Ovary (tissue), 10 donors: ENCODE results near the gene IGFLR1. TPM values are rescaled to one million over a fixed set of nuclear protein-coding genes. Genes with fewer than 3 reads are reported as not detected.

Experiments
- DNase-seq, 5 donors: peaks; one replicate each; pipeline ENCODE4 v3.0.0-alpha.2; 2019 to 2020
- H3K27ac ChIP-seq, 2 donors: fragments of 200-600 bp; one replicate each; pipeline versions ENCODE4 v1.5.1 to v1.8.0; 2019 to 2022
- H3K27me3 ChIP-seq: fragments of 200-600 bp; one replicate; pipeline ENCODE4 v1.8.0; 2022
- H3K36me3 ChIP-seq: fragments of 200-600 bp; sonication (generic); one replicate; pipeline ENCODE4 v1.5.1; 2019
- H3K4me1 ChIP-seq: one replicate; pipeline ENCODE4 v1.8.1; 2013; ENCODE audit warnings: mild to moderate bottlenecking, moderate library complexity; ENCODE audit not compliant: insufficient read depth
- H3K4me3 ChIP-seq: fragments of 200-600 bp; sonication (generic); one replicate; pipeline ENCODE4 v1.5.1; 2017
- H3K9me3 ChIP-seq, 2 donors: fragments of 200-600 bp in 1 of 2; sonication (generic) in 1 of 2; one replicate each; pipeline versions ENCODE4 v1.5.1 to v1.8.1; 2013 to 2019; ENCODE audit warnings: mild to moderate bottlenecking in 1 of 2, moderate library complexity in 1 of 2
- CTCF ChIP-seq, 3 donors: fragments of 450-650 bp in 2 of 3; fragments of 200-600 bp in 1 of 3; IDR thresholded peaks; one replicate each; pipeline versions ENCODE4 v1.5.1 to v1.8.0; 2016 to 2022; ENCODE audit warnings: antibody characterized with exemption in 3 of 3, mild to moderate bottlenecking in 1 of 3
- EP300 ChIP-seq: sonication (generic); formaldehyde crosslinking; IDR thresholded peaks from one replicate; pipeline ENCODE4 v1.6.1; 2017; ENCODE audit warnings: antibody characterized with exemption
- POLR2A ChIP-seq: fragments of 450-650 bp; IDR thresholded peaks from one replicate; pipeline ENCODE4 v1.6.1; 2017; ENCODE audit warnings: antibody characterized with exemption, mild to moderate bottlenecking, moderate library complexity
- WGBS, 3 donors: extraction: QIAGEN DNeasy Blood & Tissue Kit in 1 of 3; methylation state at CpG; one replicate each; pipeline versions ENCODE4 v1.1.5 to v1.1.7; 2013 to 2017; 5-methylcytosine and 5-hydroxymethylcytosine counted together
- intact Hi-C, 4 donors: fragments of 100-400 bp; cut with DNase I; formaldehyde crosslinking; loops; one replicate each; pipeline versions ENCODE4 v1.11.0 to v1.15.1; 2022 to 2023
- long read RNA-seq, 3 donors: library from polyadenylated mRNA in 2 of 3; unstranded in 2 of 3; transcript quantifications; one replicate each; pipeline ENCODE4 v2.0.0 and lab custom pipeline, GENCODE V29; 2021 to 2026
- polyA plus RNA-seq, 2 donors: library from polyadenylated mRNA; stranded (reverse); fragments of 200-250 nt in 1 of 2; fragments of 350-450 nt in 1 of 2; fragmentation: Illumina TruSeq in 1 of 2; extraction: RNeasy Lipid Tissue Mini Kit (QIAGEN cat#74804) in 1 of 2; gene quantifications; one replicate each; pipeline ENCODE4 v1.2.3, GENCODE V29; 2013 to 2014
- total RNA-seq, 7 donors: library from RNA; depleted of rRNA in 2 of 7; stranded (reverse); fragments of >200 nt in 2 of 7; fragmentation: NEBNext Ultra II Directional in 3 of 7; extraction: Animal tissue kit (Norgen Biotek cat#: 25700) in 3 of 7; gene quantifications; one replicate each; pipeline versions ENCODE4 v1.1.0 to v1.2.4, GENCODE V29; 2016 to 2023
- donor health status: DM: no; HTN: no; CAD: no; lungs with moderate emphysema.
- donor health status: DM: no; HTN: no; CAD: no.
- donor health status: Bipolar disorder and iron deficiency.
- donor health status: DM: yes; HTN: yes; CAD: no.
- donor health status: DM: no; HTN: no; CAD: no.
- donor health status: DM: yes; HTN: yes; CAD: no.

Gene IGFLR1
- total RNA-seq (10 to 100 TPM in 3 of 7 donors, 1 to 10 TPM in 4; 3.6 to 12.8 (median 7.6) TPM), polyA plus RNA-seq (1 to 10 TPM in 1 of 2 donors, under 1 TPM in 1; 0.93 to 9.0 TPM)
- long read RNA-seq, donor 1 = 0 reads
- long read RNA-seq, donor 2 = 0 reads
- long read RNA-seq, donor 3, partial matches to known transcripts = 3 of 10 reads
- long read RNA-seq, donor 3, other reads (novel, unspliced or antisense) = 5 of 10 reads

- Histone ChIP-seq H3K4me3 (no peak within 1 kb of the TSS), H3K27me3 (no peaks in the 10 kb centered on the region), H3K9me3 (no peaks in the 10 kb centered on the region), H3K27ac (peak within 1 kb of the TSS in 1 of 2 donors; percentile 78), H3K4me1 (peaks cover 12% of the 10 kb centered on the region), H3K36me3 (no peaks in the 10 kb centered on the region)
- 80 to 87% (median 85%) methylated on average over 9 of the region's 9 CpGs for WGBS, 3 donors
- DNase-seq = no peak
- TF ChIP-seq POLR2A (no peak), EP300 (no peak), CTCF (IDR thresholded peaks at IDR 0.05) (no peak)
- intact Hi-C loops = no loop called here
Observed at GRCh38 chr19:35742121-35742724, at the start of gene IGFLR1. Gene IGFLR1 (minus strand): TSS chr19:35742452. CDS start chr19:35741180, 1,272 bp downstream.

- no peaks in the 10 kb centered on the region for H3K4me1 ChIP-seq
- no peaks in the 10 kb centered on the region for H3K27me3 ChIP-seq
- no peak overlapping the region for H3K4me3 ChIP-seq
- no peaks in the 10 kb centered on the region for H3K36me3 ChIP-seq
- 82 to 91% (median 90%) methylated on average over 7 to 9 of the region's 9 CpGs for WGBS, 3 donors
- DNase-seq = no peak
- H3K9me3 ChIP-seq = no peaks in the 10 kb centered on the region
- TF ChIP-seq CTCF (IDR thresholded peaks at IDR 0.05) = no peak
- TF ChIP-seq EP300 = no peak
- TF ChIP-seq POLR2A = no peak
- intact Hi-C loops = no loop called here
- no peak overlapping the region for H3K27ac ChIP-seq
Observed at GRCh38 chr19:35791814-35792279, 49.6 kb upstream of the IGFLR1 start.

GRCh38 chr19:35790981-35791813, 48.9 kb upstream of the IGFLR1 start:
- intact Hi-C loops = no loop called here
- H3K27me3 ChIP-seq = no peaks in the 10 kb centered on the region

More at GRCh38 chr19:35790981-35791813, 48.9 kb upstream of the IGFLR1 start:
- H3K4me1 ChIP-seq = no peaks in the 10 kb centered on the region
- DNase-seq = peak in 1 of 5 donors; percentile 40
- no peaks in the 10 kb centered on the region for H3K36me3 ChIP-seq
- TF ChIP-seq POLR2A (no peak), EP300 (no peak), CTCF (IDR thresholded peaks at IDR 0.05) (no peak)
- H3K9me3 ChIP-seq = no peaks in the 10 kb centered on the region
- 40 to 50% (median 44%) methylated on average over 18 to 20 of the region's 20 CpGs for WGBS, 3 donors
- no peak overlapping the region for H3K4me3 ChIP-seq
- H3K27ac ChIP-seq = no peak overlapping the region
